NCI-H2227 treated with DMSO at 0.1 percent for 48 hours (cell line): Measurements from ENCODE around the gene HOXC9.

Experiments used
- DNase-seq: peaks from one replicate; lab custom pipeline; 2025; lab: John Stamatoyannopoulos, UW

HOXC9 gene

DNA sequence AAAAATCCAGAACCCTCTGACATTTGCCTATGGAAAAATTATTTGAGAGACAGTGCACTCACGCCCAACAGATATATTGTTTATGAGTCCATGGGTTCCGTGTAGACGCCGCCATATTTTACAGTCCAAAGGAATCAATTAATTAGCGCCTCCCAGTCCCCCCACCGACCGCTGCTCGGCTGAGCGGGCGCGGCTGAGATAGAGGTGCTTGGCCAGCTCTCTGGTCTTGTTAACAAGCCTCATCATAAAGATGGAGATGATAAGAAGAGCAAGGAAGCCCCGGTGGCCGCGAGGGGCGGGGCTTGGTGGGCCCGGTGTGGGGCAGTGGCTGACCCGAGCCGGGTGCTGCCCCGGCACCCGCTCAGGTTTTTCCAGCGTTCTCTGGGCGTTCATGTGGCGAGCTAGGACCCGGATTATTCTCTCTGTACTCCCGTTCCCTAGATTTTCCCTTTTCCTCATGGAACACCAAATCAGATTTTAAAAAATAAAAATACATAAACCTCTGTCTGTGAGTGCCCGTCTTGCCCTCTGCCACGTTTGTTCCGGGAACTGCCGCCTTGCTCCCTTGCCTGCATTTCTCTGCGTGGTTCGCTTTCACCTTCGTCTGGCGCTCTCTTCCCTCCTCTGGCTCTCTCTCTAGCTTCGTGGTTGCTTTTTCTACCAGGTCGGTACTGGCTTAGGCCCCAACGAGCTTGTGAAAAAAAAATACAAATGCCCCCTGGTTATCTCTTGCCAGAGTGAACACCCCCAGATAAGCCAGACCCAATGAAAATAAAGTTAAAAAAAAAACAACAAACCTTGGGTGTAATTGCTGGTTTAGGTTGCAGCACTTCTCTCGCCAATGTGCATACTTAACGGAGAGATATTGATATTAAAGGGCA, 36.3 kb upstream of the HOXC9 start:
- DNase-seq, result no peak

DNA sequence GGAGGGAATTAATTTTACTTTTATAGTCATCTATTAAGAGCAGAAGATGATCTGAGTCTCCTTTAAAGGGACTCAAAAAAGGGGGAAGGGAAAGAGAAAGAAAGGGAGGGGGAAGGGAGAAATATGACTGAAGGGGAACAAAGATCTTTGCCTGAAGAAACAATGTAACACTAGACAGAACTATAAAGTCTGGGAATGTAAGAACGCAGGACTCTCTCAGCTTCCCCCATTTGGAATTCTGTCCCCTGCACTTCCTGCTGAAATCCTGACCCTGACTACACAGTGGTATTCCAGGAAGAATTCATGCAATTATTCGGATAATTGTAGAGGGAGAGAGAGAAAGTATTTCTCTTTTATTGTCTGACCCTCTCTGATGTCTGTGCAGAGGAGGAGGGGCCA, 35.6 kb upstream of the HOXC9 start:
- no peak for DNase-seq

DNA sequence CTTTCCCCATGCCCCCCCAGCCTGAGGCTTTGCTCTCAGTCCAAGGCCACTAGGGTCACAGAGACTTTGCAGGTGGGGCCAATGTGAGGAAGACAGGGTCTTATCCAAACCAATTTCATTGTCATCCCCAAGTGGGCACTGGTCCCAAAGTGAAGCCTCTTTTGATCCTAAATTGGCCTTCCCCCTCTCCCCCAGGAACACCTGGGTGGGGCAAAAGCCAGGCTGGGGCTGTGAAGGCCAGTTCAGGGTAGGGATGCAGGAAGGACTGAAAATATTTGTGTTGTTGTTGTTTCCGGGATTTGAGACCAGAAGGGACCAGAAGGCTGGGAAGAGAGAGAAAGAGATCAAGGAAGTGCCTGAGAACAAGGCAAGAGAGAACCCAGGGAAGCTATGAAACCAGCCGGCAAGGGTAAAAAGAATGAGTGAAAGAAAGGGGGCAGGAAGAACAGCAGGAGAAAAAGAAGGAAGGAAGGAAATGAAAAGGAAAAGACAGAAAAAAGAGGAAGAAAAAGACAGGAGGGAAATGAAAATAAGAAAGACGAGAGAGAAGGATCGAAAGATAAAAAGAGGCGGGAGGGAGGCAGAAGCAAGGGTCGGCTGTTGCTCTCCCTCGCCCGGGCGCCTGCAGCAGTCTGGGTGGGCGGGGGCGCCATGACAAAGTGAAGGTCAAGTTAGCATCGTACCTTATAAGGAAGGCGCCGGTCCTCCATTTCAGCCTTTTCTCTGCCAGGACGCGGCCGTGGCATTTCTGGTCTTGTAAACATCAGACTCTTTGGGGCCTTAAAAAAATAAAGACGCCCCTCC, 34.5 kb upstream of the HOXC9 start:
- DNase-seq, result no peak

DNA sequence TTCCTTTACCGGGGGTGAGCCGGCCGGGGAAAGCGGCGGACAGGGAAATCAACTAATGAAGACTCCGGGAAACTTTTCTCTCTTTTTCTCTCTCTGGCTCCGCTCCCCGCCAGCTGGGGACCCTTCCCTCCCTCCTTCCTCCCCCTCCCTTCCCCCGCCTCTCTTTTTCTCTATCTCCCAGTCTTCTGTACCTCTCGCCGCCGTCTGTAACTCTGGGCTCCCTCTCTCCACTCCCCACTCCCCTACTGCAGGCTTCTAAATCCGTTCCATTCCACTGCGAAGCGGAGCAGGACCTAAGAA, 33.9 kb upstream of the HOXC9 start:
- DNase-seq, result no peak

DNA sequence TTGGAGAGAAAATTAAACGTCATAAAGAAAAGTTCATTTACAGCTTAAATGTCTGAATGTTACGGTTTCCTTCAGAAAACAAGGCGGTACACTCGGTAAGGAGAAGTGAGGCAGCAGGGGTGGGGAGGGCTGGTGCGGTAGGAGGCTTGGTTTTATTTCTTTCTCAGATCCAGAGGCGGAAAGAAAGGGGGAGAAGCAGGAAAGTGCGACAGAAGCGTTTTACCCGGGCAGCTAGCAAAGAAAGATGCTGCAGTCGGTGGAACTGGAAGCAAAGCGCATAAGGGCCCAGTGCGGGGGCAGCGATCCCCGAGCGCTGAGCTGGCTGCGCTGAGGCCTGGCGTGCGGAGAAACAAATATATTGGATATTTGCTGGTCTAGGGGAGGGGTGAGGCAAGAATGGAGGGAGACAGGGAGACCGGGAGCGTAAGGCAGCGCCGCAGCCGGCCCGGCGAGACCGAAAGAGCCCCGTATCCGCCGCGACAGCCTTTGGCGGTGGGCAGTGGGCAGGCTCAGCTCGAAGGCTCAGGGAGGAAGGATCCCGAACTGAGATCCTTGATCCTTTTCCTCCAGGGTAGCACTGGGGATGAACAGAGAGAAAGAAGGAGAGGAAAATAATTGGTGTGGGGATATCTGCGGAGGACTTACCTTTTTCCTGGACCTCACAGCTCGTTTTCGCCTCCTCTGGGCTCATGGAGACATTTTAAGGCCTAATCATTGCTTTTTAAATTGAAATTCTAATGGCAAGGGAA, 33.4 kb upstream of the HOXC9 start:
- DNase-seq, result no peak

- DNase-seq, result no peak
Measured at GRCh38 chr12:53967421-53967925, 32.5 kb upstream of the HOXC9 start.

DNA sequence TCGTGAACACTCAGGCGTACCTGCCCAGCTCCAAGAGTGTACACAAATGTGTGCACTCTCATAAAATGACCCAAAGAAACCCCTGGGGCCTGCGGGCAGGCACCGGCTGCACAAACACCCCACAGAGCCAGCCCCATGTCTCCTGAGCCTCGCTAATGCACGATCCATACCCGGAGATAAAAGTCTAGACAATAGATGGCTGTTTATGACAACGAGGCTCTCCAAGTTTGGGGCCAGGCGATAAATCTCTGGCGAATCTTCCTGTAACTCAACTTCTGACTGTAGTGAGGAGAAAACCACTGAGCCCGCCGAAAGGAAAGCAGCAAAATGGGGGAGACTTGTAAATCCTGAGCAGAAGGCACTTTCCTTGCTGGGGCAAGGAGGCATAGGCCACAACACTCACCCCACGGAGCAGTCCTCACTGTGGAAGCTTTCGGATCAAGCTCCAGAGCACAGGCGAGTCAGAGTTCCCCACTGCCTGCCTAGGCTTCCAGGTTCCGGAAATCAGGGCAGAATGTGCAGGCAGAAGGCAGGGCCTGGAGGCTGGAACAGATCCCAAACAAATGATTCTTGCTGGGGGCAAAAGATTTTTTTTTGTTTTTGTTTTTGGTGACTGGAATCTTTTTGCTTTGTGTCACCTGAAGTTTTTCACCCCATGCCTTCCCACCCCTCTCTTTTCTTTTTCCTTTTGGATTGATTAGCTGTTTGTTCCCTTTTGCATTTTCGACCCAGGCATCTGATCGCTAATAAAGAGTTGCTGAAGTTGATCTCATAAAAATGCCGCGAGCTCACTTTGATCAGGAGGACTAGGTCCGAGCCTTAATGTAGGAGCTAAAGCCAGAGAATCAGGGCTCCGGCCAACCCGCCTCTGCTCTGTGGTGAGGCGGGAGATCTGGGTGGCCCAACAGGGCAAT, 31.5 kb upstream of the HOXC9 start:
- no peak for DNase-seq

GRCh38 chr12:53969588-53970259, 30.2 kb upstream of the HOXC9 start:
- DNase-seq, result no peak

GRCh38 chr12:53970451-53970850, 29.5 kb upstream of the HOXC9 start:
- DNase-seq, result no peak

GRCh38 chr12:53971129-53971528, 28.8 kb upstream of the HOXC9 start:
- DNase-seq, result no peak

DNA sequence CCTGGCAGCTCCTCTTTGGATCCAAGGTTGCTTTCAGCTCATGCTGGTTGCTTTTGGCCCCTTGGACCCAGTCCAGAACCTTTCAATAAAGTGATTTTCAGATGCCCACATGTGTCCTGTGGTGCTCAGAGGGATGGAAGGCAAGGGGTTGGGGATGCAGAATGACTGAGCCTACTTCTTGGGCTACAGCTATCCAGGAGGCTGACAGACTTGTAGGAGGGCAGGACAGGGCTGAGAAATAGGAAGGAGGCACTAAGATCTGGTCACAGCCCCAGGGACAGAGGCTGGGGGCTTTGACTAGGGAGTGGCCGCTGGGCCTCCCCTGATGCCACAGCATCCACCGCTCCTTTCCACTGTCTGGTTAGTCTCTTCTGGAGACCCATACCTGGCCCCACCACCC, 28.3 kb upstream of the HOXC9 start:
- DNase-seq, result no peak

DNA sequence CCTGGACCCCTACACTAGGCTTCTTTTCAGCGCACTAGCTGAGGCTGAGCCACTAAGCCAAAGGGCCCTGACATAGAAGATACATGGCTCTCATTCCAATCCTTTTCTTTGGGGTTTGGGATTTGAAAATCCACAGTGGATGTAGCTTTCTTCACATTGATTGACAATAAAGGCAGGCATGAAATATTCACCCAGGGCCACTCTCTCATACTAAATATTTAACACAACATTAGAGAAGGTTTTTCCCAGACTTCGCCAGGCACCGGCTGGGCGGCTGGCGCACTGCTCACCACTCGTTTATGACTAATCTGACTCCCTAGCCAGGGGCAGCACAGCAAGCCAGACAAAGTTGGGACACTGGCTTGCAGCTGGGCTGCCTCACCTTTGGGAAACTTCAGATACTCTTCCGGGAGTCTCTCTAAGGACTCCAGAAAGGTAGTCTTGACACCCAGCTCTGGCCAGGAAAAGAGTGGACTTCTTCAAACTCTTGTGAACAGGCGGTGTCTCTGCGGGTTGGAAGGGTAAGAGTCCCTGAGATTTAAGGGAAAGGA, 27.7 kb upstream of the HOXC9 start:
- DNase-seq, result no peak

- DNase-seq, result no peak
Measured at GRCh38 chr12:53972722-53973235, 27.2 kb upstream of the HOXC9 start, which contains the start of gene HOXC11. HOXC11 (plus strand) TSS chr12:53973126; CDS start chr12:53973242, 116 bp downstream.

DNA sequence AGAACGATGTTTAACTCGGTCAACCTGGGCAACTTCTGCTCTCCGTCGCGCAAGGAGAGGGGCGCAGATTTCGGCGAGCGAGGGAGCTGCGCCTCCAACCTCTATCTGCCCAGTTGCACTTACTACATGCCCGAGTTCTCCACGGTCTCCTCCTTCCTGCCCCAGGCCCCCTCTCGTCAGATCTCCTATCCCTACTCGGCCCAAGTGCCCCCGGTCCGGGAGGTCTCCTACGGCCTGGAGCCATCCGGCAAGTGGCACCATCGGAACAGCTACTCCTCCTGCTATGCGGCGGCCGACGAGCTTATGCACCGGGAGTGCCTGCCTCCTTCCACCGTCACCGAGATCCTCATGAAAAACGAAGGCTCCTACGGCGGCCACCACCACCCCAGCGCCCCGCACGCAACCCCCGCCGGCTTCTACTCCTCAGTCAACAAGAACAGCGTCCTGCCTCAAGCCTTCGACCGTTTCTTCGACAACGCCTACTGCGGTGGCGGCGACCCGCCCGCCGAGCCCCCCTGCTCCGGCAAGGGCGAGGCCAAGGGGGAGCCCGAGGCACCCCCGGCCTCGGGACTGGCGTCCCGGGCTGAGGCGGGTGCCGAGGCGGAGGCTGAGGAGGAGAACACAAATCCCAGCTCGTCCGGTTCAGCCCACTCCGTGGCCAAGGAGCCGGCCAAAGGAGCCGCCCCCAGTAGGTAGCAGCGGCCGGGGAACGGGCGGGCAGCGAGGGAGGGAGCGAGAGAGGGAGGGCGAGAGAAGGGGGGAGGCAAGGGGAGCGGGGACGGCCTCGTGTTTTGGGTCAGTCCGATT, 26.5 kb upstream of the HOXC9 start:
- DNase-seq, result no peak

GRCh38 chr12:53974084-53975063, 25.6 kb upstream of the HOXC9 start, which contains the start of gene HOTAIR:
HOTAIR (minus strand) TSS chr12:53974954.
- DNase-seq, result no peak

DNA sequence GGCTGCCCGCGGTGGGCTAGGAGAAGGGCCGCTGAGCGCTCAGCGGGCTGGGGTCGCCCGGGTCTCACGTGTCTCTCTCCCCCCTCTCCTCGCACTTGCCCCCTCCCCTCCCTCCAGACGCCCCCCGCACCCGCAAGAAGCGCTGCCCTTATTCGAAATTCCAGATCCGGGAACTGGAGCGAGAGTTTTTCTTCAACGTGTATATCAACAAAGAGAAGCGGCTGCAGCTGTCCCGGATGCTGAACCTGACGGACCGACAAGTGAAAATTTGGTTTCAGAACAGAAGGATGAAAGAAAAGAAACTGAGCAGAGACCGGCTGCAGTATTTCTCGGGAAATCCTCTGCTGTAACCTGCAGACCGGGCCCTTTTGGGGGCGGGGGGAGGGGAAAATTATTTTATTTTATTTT, 24.9 kb upstream of the HOXC9 start:
- no peak for DNase-seq

GRCh38 chr12:53975479-53976152, 24.3 kb upstream of the HOXC9 start:
- no peak for DNase-seq
